Thymus (tissue), 11 donors: ENCODE measurements around the gene ATG7. TPM values are rescaled to one million over a fixed set of nuclear protein-coding genes. Genes with fewer than 3 reads are reported as not detected.
A peak's percentile ranks its signal among the peaks of the same experiment; 100 is the strongest.
"Not testable (repeated sequence)": the region's sequence is repeated elsewhere in the genome, so short reads cannot be mapped to it uniquely, and the experiment has no call there.

Source experiments
- DNase-seq, 9 donors: peaks; one replicate each; pipeline ENCODE4 v3.0.0-alpha.2; 2013; ENCODE audit warnings: low spot score in 9 of 9, low read depth in 6 of 9, missing footprints in 1 of 9
- H3K27ac ChIP-seq, 2 donors: one replicate each; pipeline ENCODE4 v1.5.1; 2013; ENCODE audit warnings: control low read depth in 1 of 2, low read depth in 1 of 2, low read length in 1 of 2, mild to moderate bottlenecking in 1 of 2, moderate library complexity in 1 of 2
- H3K27me3 ChIP-seq, 2 donors: one replicate each; pipeline ENCODE4 v1.5.1; 2013; ENCODE audit warnings: low read length in 1 of 2; ENCODE audit not compliant: control insufficient read depth in 2 of 2, insufficient read depth in 1 of 2
- H3K36me3 ChIP-seq, 2 donors: one replicate each; pipeline ENCODE4 v1.5.1; 2013; ENCODE audit warnings: low read length in 1 of 2, mild to moderate bottlenecking in 1 of 2, moderate library complexity in 1 of 2; ENCODE audit not compliant: control insufficient read depth in 2 of 2, insufficient read depth in 2 of 2
- H3K4me1 ChIP-seq, 2 donors: one replicate each; pipeline ENCODE4 v1.5.1; 2013; ENCODE audit warnings: low read length in 2 of 2; ENCODE audit not compliant: control insufficient read depth in 2 of 2, insufficient read depth in 2 of 2
- H3K4me3 ChIP-seq, 2 donors: one replicate each; pipeline ENCODE4 v1.5.1; 2013; ENCODE audit warnings: low read length in 2 of 2, control low read depth in 1 of 2, mild to moderate bottlenecking in 1 of 2
- H3K9me3 ChIP-seq, 2 donors: one replicate each; pipeline ENCODE4 v1.5.1; 2013; ENCODE audit warnings: low read length in 1 of 2, mild to moderate bottlenecking in 1 of 2; ENCODE audit not compliant: control insufficient read depth in 2 of 2, insufficient read depth in 1 of 2
- WGBS: extraction: QIAGEN DNeasy Blood & Tissue Kit; methylation state at CpG from one replicate; pipeline ENCODE4 v1.1.7; 2013; 5-methylcytosine and 5-hydroxymethylcytosine counted together
- polyA plus RNA-seq: library from polyadenylated mRNA; stranded (reverse); fragments of 200-250 nt; gene quantifications from one replicate; pipeline ENCODE4 v1.2.3, GENCODE V29; 2013
- total RNA-seq: library from RNA; stranded (reverse); fragments of 120-200 nt; gene quantifications from one replicate; pipeline ENCODE4 v1.2.4, GENCODE V29; 2013
- donor health status: healthy.

Gene ATG7
- total and polyA plus RNA-seq, 2 donors = 9.0 to 21.7 TPM

DNA sequence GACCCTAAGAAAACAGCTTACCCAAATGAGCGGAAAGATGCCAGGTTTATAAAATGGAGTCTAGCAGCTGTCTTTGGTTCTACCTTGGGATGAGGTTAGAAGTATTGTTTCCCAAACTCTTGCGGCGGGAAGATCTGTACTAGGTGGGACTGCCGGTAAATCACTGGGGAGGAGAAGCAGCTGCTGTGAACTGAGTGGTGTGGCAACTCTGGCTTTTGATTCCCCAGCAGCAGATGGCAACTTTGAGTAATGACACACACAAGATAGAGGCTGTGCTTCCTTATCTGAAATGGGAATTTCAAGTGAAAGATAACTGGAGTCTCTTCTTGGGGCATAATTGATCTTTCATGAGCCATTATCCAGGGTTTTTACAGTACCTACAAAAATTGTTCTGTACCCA lies 184.9 kb downstream of the ATG7 start:
- Histone ChIP-seq H3K36me3 (no peaks in the 10 kb centered on the region), H3K9me3 (no peaks in the 10 kb centered on the region), H3K4me1 (no peaks in the 10 kb centered on the region), H3K4me3 (no peak overlapping the region), H3K27ac (no peak overlapping the region), H3K27me3 (no peaks in the 10 kb centered on the region)
- DNase-seq = no peak
- 99% methylated on average over 4 of the region's 4 CpGs for WGBS

DNA sequence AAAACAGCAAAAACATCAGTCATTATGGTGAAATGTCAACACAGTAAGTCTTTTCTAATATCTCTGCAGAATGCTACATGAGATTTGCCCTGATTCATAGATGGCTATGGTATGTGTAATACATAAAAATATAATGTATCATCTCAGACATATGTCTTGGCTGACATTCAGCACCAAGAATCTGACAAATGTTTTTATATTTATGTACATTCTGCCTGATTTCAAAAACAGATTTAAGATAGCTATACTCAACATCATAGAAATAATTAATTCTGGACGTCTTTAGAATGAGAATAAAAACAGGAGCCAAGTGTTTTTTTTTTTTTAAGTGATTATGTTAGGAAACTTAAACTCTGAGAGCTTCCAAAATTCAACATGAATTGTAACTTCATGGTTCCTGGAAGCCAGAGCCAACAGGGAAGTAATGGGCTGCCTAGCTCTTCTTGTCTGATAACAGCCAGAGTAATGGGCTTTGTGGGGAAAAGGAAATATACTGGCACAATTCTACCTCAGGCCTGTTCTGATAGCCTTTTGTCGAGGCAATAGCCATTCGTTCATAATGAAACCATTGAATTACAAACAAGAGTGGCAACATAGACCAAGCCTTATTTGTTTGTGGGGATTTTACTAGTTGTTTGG lies 187.1 kb downstream of the ATG7 start:
- Histone ChIP-seq H3K9me3 (no peaks in the 10 kb centered on the region), H3K36me3 (no peaks in the 10 kb centered on the region), H3K4me3 (no peak overlapping the region), H3K27ac (no peak overlapping the region), H3K27me3 (no peaks in the 10 kb centered on the region), H3K4me1 (no peaks in the 10 kb centered on the region)
- no peak for DNase-seq
- WGBS = 97% methylated on average over 3 of the region's 3 CpGs

DNA sequence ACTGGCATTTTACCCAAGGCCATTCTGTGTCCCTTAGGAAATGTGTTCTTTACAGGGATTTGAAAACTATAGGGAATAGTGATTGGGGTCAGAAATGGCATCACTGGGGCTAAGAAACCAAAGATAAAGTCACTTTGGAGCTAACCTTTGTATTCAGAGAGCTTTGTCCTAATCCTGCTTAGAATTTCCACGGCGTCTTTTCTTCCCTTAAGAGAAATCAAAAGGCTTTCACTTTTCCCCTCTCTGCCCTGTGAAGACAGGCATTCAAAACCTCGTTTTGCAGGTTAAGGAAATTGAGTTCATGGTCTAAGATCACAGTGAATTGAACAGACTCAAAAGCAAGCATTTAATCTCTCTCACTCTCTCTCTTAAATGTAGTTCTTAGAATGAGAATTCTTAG lies 189.0 kb downstream of the ATG7 start:
- Histone ChIP-seq H3K36me3 (no peaks in the 10 kb centered on the region), H3K4me1 (no peaks in the 10 kb centered on the region), H3K9me3 (no peaks in the 10 kb centered on the region), H3K27me3 (no peaks in the 10 kb centered on the region), H3K4me3 (no peak overlapping the region), H3K27ac (no peak overlapping the region)
- no peak for DNase-seq
- WGBS = 94% methylated on average over 3 of the region's 3 CpGs

DNA sequence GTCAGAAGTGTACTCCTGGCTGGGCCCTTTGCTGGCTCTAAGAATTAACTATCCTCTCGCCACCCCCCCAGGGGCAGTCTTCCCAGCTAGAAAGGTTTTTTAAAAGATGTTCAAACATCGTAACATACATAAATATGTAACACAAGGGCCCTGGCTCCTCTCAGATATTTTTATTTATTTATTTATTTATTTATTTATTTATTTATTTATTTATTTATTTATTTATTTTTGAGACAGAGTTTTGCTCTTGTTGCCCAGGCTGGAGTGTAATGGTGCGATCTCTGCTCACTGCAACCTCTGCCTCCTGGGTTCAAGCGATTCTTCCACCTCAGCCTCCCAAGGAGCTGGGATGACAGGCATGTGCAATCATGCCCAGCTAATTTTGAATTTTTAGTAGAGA lies 190.5 kb downstream of the ATG7 start:
- H3K4me1 ChIP-seq, H3K4me3 ChIP-seq, H3K27ac ChIP-seq, H3K27me3 ChIP-seq, DNase-seq, H3K9me3 ChIP-seq, H3K36me3 ChIP-seq: not testable (repeated sequence)
- WGBS = over 99% methylated on average over 4 of the region's 4 CpGs

DNA sequence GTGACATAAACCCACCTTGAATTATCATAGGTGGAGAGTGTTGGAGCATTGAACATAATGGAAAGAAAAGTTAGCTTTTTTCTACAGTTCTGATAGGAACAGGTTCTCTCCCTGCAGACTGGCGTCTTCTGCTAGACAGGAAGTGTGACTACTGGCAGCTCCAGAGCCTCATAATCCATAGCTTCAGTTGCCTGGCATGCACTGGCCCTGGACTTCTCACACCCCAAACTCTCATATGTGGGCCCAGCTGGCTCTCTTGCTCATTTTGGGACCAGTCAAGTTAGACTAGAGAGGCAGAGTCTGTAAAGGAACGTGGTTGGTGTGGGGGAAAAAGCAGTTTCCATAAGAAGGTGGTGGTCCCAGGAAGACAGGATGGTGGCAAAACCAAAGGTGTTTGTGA lies 191.4 kb downstream of the ATG7 start:
- Histone ChIP-seq H3K36me3 (peaks cover 0 to 4% of the 10 kb centered on the region in 2 donors), H3K4me1 (no peaks in the 10 kb centered on the region), H3K27ac (no peak overlapping the region), H3K9me3 (no peaks in the 10 kb centered on the region), H3K4me3 (no peak overlapping the region), H3K27me3 (no peaks in the 10 kb centered on the region)
- 94% methylated on average over 2 of the region's 2 CpGs for WGBS
- no peak for DNase-seq

DNA sequence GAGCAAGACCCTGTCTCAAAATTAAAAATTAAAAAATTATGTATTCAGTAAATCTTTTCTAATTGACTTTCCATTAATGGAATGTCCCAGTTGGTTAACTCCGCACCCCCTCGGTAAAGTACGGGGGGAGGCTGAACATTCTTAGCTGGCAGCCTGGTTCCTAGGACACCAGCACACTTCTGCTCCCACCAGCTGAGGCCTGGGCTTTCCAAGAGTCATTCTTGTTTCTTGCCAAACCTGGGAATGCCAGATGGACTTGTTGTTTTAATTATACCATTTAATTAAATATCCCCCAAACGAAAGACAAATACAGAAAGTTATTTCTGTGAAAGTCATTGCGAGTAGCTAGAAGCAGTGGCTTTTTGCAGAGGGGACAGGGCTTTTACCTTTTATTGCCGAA lies 192.2 kb downstream of the ATG7 start:
- H3K4me1 ChIP-seq = no peaks in the 10 kb centered on the region
- peaks cover 0 to 7% of the 10 kb centered on the region in 2 donors for H3K36me3 ChIP-seq
- over 99% methylated on average over 6 of the region's 6 CpGs for WGBS
- H3K27ac ChIP-seq = no peak overlapping the region
- DNase-seq = no peak
- H3K27me3 ChIP-seq = no peaks in the 10 kb centered on the region
- no peaks in the 10 kb centered on the region for H3K9me3 ChIP-seq
- no peak overlapping the region for H3K4me3 ChIP-seq

DNA sequence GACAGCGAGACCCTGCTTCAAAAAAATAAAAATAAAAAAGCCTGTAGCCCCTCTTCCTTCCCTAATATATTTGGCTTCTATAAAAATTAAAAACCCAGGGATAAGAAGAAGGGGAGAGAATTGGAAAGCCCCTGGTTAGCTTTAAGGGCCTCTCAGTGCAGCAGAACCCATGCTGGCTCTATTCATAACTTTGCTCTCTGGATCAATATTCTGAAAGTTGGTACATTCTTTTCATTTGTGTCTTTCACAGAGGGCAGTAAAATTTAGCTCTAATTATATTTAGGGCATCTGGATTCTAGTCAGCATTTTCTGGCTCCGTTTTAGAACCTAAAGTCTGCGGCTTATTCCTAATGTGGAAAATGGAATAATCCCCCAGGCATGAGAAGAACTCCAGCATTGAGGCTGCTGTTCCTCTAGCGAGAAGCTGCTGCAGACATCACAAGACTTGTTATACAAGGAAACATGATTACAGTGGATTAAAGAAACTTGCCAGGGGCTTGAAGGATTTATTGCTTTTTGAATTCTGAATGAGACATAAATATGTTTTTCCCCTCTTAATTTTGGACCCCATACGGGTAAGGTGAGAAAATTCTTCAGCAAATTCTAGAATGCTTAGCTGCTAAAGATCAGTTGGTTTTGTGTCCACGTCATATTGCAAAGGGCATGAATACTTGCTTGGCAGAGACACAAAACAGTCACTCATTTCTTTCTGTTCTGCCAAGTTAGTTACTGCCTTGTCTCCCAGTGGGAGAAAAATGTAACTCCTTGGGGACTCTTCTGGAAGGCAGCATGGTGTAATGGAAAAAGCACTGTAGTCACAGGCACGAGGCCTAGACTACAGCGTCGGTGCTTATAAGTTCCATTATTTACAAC lies 193.8 kb downstream of the ATG7 start:
- no peak for DNase-seq
- Histone ChIP-seq H3K36me3 (peaks cover 0 to 7% of the 10 kb centered on the region in 2 donors), H3K4me3 (no peak overlapping the region), H3K4me1 (no peaks in the 10 kb centered on the region), H3K27ac (peak overlapping the region in 1 of 2 donors; percentile 58), H3K27me3 (no peaks in the 10 kb centered on the region), H3K9me3 (no peaks in the 10 kb centered on the region)
- 93% methylated on average over 9 of the region's 9 CpGs for WGBS

DNA sequence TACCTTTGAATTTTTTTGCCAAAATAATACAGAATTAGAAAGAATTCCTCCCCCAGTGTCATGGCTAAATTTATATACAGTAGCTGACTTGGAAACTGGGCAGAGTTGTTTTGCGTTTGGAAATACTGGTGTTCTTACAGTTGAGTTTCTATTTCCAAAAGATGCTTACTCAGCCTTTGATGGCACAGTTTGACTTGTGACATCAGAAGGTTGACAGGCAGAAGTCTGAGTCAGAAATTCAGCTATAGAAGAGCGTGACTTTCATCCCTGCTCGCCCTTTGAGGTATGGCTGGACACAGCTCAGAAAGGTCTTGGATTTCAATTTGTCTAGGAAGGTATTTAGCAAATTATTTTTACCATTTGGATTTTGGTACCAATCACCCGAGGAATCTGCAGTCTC lies 195.7 kb downstream of the ATG7 start:
- Histone ChIP-seq H3K27ac (no peak overlapping the region), H3K27me3 (no peaks in the 10 kb centered on the region), H3K4me1 (no peaks in the 10 kb centered on the region), H3K4me3 (no peak overlapping the region), H3K36me3 (peaks cover 0 to 7% of the 10 kb centered on the region in 2 donors), H3K9me3 (no peaks in the 10 kb centered on the region)
- no peak for DNase-seq
- 97% methylated on average over 4 of the region's 4 CpGs for WGBS

DNA sequence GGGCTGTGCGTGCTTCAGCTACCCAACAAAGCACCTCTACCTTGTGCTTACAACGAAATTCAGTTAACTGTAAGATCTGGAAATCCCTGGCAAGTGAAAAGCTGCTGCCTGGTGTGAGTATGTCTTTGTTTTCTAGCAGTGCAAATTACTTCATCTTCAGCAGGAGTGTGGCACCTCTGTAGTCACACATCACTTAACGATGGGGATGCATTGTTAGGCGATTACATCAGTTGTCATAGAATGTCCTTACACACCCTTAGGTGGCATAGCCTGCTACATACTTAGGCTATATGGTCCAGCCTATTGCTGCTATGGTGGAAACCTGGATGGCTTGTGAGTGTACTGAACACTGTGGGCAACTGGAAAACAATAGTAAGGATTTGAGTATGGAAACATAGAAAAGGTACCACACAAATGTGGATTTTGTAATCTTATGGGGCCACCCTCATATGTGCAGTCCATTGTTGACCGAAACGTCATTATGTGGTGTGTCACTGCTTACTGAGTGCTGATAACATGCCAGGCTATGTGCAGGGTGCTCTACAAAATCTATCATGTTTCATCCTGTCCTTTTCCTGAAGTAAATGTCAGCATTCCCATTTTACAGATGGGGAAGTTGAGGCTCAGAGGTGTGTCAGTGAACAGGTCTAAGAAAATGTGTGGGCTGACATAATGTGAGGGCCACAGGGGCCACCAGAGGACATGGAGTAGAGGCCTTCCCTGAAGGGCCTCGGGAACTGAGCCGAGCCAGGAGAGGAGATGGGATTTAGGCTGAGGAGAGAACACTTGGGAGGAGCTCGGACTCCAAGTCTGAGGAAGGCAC lies 198.0 kb downstream of the ATG7 start:
- Histone ChIP-seq H3K4me1 (no peaks in the 10 kb centered on the region), H3K27me3 (no peaks in the 10 kb centered on the region), H3K4me3 (no peak overlapping the region), H3K36me3 (peaks cover 0 to 7% of the 10 kb centered on the region in 2 donors), H3K9me3 (peaks cover 0 to 1% of the 10 kb centered on the region in 2 donors), H3K27ac (no peak overlapping the region)
- no peak for DNase-seq
- WGBS = 92% methylated on average over 9 of the region's 9 CpGs
